Nucleus accumbens (tissue), 56 donors: Measurements from ENCODE around the gene ATP11A.
A peak's percentile ranks its signal among the peaks of the same experiment; 100 is the strongest.
"Not testable (repeated sequence)": the region's sequence is repeated elsewhere in the genome, so short reads cannot be mapped to it uniquely, and the experiment has no call there.

ENCODE experiments used
- DNase-seq, 56 donors: peaks; one replicate each; lab custom pipeline; 2025; lab: John Stamatoyannopoulos, UW

The ATP11A gene

GRCh38 chr13:112870737-112871287 lies 181.0 kb downstream of the ATP11A start:
- DNase-seq = no peak

- DNase-seq = no peak
Observed at GRCh38 chr13:112871742-112872141, 181.9 kb downstream of the ATP11A start.

GRCh38 chr13:112872657-112873631 lies 183.1 kb downstream of the ATP11A start:
- DNase-seq = not testable (repeated sequence)

GRCh38 chr13:112873851-112874750 lies 184.3 kb downstream of the ATP11A start:
- peak in 47 of 56 donors; percentile 17 to 87 (median 45) for DNase-seq

DNA sequence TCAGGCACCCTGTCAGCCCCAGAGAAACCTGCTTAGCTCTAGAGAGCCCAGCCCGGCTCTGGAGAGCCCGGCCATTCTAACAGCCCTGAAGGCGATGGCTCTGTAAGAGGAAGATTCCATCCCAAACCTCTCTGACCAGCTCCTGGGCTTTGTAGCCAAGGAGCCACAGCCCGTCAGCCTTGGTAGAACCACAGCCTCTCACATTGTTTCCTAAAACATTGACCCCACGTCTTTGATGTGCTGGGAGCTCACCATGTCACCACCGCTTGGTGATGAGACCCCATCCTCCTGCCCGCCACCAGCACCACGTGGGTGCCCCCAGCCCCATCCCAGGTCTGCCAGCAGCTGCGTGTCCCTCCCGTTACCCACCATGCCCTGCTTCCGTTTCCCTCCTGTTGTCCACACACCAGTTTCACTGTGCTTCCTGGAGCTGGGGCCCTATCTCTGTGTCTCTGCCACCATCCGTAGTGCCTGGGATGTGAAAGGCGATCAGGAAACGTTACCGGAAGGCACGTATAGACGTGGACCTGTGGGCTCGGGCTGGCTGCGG lies 185.0 kb downstream of the ATP11A start:
- no peak for DNase-seq

GRCh38 chr13:112875627-112876026 lies 185.8 kb downstream of the ATP11A start:
- DNase-seq = no peak

GRCh38 chr13:112876305-112877000 lies 186.6 kb downstream of the ATP11A start:
- DNase-seq = peak in 1 of 56 donors; percentile 24

DNA sequence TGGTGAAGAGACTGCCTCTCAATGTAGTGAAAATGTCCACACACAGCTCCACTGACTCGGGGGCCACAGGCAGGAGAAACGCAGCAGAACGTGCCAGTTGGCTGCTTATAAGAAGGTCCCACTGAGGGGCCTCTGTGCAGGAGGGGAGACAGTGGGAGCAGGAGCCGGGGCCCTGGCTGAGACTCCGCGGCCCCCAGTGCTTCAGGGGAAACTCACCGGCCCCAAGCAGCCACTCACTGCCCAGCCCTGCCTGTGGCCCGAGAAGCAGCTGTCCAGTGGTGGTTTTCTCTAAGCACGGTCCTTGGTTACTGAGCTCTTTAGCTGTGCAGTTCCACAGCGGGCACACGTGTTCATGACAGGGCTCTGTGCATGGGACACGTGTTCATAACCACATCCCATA lies 187.2 kb downstream of the ATP11A start:
- no peak for DNase-seq

DNA sequence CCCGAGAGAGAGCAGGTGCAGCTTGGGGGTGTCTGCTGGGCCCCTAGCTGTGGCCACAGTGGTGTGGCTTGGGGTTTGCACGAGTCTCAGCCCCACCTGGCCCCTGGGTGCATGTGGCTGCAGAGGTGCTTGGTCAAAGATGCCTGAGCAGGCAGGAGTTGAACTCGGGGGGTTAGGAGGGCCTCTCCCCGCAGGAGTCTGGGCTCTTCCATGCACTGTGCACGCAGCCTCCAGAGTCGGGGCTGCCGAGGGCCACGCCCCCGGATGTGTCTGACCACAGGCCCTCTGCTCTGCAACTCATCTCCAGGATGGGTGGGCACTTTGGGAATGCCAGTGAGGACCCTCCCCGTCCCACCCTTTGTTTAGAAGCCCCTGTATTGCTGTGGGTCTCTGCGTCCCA lies 187.7 kb downstream of the ATP11A start:
- no peak for DNase-seq

GRCh38 chr13:112877976-112878955 lies 188.4 kb downstream of the ATP11A start:
- DNase-seq = no peak

DNA sequence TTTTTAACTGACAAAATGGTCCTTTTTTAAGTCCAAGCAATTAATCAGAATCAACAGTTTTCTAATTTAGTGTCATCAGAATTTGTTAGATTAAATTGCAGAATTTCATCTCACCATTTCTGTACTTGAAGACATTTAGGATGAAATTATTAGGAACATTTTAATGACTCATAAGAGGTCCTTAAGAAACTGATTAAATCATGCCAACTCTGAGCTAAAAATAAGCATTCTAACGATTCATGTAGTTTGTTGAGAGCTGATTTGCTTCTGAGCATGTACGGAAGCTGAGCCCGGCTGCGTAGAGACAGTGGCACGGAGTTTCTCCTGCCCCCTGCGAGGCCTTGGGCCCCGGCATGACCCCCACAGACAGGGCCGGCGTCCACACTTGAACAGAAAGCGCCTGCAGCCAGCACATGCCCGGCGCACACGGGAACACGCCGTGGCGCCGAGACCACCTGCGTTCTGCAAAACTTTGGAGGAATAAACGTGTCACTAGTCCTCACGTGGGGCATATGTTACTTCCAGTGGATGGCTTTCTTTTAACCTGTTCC lies 189.5 kb downstream of the ATP11A start:
- peak in 5 of 56 donors; percentile 3 to 51 (median 19) for DNase-seq

- no peak for DNase-seq
Observed at GRCh38 chr13:112880221-112880641, 190.4 kb downstream of the ATP11A start.

GRCh38 chr13:112880976-112881540 lies 191.2 kb downstream of the ATP11A start:
- DNase-seq = no peak

DNA sequence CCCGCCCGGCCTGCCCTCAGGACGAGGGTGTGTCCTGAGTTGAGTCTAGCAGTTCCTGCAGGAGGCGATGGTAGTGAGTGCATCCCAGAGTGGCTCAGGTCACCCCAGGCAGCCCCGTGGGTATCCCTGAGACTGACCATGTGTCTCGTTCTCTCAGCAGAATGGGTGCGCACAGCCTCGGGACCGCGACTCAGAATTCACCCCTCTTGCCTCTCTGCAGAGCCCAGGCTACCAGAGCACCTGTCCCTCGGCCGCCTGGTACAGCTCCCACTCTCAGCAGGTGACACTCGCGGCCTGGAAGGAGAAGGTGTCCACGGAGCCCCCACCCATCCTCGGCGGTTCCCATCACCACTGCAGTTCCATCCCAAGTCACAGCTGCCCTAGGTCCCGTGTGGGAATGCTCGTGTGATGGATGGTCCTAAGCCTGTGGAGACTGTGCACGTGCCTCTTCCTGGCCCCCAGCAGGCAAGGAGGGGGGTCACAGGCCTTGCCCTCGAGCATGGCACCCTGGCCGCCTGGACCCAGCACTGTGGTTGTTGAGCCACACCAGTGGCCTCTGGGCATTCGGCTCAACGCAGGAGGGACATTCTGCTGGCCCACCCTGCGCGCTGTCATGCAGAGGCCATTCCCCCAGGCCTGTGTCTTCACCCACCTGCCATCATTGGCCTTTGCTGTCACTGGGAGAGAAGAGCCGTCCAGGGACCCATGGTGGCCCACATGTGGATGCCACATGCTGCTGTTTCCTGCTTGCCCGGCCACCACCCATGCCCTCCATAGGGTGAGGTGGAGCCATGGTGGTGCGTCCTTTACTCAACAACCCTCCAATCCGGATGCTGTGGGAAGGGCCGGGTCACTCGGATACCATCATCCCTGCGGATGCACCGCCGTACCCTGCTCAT lies 192.1 kb downstream of the ATP11A start:
- DNase-seq = no peak

- no peak for DNase-seq
Observed at GRCh38 chr13:112882555-112883024, 192.8 kb downstream of the ATP11A start.

DNA sequence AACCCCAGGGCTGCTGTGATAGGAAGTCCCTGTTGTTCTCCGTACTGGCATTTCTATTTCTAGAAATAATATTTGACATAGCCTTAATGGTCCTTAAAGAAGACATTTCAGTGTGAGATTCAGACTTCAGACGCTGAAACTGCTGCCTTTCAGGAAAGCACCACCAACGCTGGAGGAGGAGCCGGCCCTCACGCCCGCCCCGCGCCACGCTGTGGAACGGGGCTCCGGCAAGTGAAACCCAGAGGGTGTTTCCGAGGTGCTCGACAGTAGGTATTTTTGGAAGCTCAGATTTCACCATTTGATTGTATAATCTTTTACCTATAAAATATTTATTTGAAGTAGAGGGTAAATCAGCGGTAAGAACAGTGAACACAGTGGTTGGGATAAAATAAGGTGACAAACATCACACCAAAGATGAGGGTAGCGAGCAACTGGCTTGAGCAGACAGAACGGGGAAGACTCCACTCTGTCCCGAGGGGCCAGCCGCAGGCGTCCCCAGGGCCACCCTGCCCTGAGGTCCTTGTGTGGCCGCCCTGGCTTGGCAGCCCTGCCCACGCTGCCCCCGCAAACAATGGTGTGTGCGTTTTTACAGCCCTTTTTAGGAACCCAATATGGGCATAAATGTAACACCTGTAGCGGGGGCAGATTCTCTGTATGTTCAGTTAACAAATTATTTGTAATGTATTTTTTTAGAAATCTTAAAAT lies 193.6 kb downstream of the ATP11A start:
- no peak for DNase-seq
